CD4-positive, alpha-beta T cell (primary cell): ENCODE data around the gene SPINK14. TPM values are rescaled to one million over a fixed set of nuclear protein-coding genes. Genes with fewer than 3 reads are reported as not detected.

ENCODE experiments used
- ATAC-seq: fragments of 200-7000 bp; cut with Tn5 transposase; one replicate; pipeline ENCODE4 v1.10.0; 2022; ENCODE audit warnings: mild to moderate bottlenecking; ENCODE audit not compliant: poor library complexity
- CTCF ChIA-PET: fragments of 350-600 bp; sonication (Branson Sonifier 250); formaldehyde crosslinking; loops from one replicate; lab custom pipeline; 2021; ENCODE audit warnings: antibody characterized with exemption, inconsistent platforms; lab: Charles Lee
- POLR2A ChIA-PET: fragments of 350-600 bp; sonication (Branson Sonifier 250); formaldehyde crosslinking; loops from one replicate; lab custom pipeline; 2021; ENCODE audit warnings: antibody characterized with exemption, inconsistent platforms; lab: Charles Lee
- DNase-seq, 14 experiments: peaks; one replicate each; pipeline ENCODE4 v3.0.0-alpha.2; 2013 to 2020; ENCODE audit warnings: mixed read lengths in 2 of 14
- H3K27ac ChIP-seq, 2 donors: one replicate each; pipeline versions ENCODE4 v1.5.1 to v1.7.0; 2013; ENCODE audit warnings: low read length in 2 of 2, low read depth in 1 of 2, mild to moderate bottlenecking in 1 of 2
- H3K27me3 ChIP-seq, 2 experiments: 1 replicate in 1 of 2; 2 replicates in 1 of 2; pipeline versions ENCODE4 v1.6.1 to v1.7.0; 2013; ENCODE audit warnings: low read length in 2 of 2, control low read depth in 1 of 2, mild to moderate bottlenecking in 1 of 2, moderate library complexity in 1 of 2; ENCODE audit not compliant: insufficient read depth in 2 of 2, control insufficient read depth in 1 of 2
- H3K36me3 ChIP-seq: one replicate; pipeline ENCODE4 v1.6.1; 2013; ENCODE audit warnings: low read length, control low read depth; ENCODE audit not compliant: insufficient read depth
- H3K4me1 ChIP-seq: one replicate; pipeline ENCODE4 v1.6.1; 2013; ENCODE audit warnings: low read length, control low read depth; ENCODE audit not compliant: insufficient read depth
- H3K4me3 ChIP-seq: one replicate; pipeline ENCODE4 v1.5.1; 2013; ENCODE audit warnings: mild to moderate bottlenecking, low read length, moderate library complexity
- H3K9me3 ChIP-seq, 2 experiments: 1 replicate in 1 of 2; 2 replicates in 1 of 2; pipeline versions ENCODE4 v1.6.1 to v1.7.0; 2013; ENCODE audit warnings: low read length in 2 of 2, mild to moderate bottlenecking in 2 of 2, control low read depth in 1 of 2, moderate library complexity in 1 of 2; ENCODE audit not compliant: control insufficient read depth in 1 of 2, insufficient read depth in 1 of 2
- H3K27ac Mint-ChIP-seq: one replicate; pipeline ENCODE4 v1.8.0; 2020; ENCODE audit warnings: mixed read lengths
- H3K27me3 Mint-ChIP-seq: one replicate; pipeline ENCODE4 v1.8.0; 2021; ENCODE audit warnings: mixed read lengths
- H3K36me3 Mint-ChIP-seq: one replicate; pipeline ENCODE4 v1.8.0; 2021; ENCODE audit warnings: low read depth, mixed read lengths
- H3K4me1 Mint-ChIP-seq: one replicate; pipeline ENCODE4 v1.8.0; 2021; ENCODE audit warnings: low read depth, mixed read lengths
- H3K4me3 Mint-ChIP-seq: one replicate; pipeline ENCODE4 v1.8.0; 2020; ENCODE audit warnings: mild to moderate bottlenecking, mixed read lengths
- H3K9me3 Mint-ChIP-seq: one replicate; pipeline ENCODE4 v1.8.0; 2020; ENCODE audit warnings: mixed read lengths
- CTCF ChIP-seq: fragments of 200-600 bp; IDR thresholded peaks from one replicate; pipeline ENCODE4 v1.8.0; 2022; ENCODE audit warnings: antibody characterized with exemption, mild to moderate bottlenecking
- intact Hi-C, 2 experiments: fragments of 100-400 bp; cut with DNase I in 1 of 2; cut with micrococcal nuclease in 1 of 2; formaldehyde crosslinking; loops; one replicate each; pipeline versions ENCODE4 v1.15.1 to v1.9.0; 2023 to 2025; cut with DNase I, micrococcal nuclease
- total RNA-seq, 174 experiments: library from RNA in 2 of 174; stranded (reverse) in 2 of 174; gene quantifications; one replicate each; pipeline ENCODE4 v1.2.3 and lab custom pipeline; 2021 to 2026

Gene SPINK14
- total RNA-seq, 2 experiments from 2014 or later = not detected

- CTCF ChIA-PET = interaction anchor here (0.8 kb wide), 1 partner anchor 10 kb away, joined by 3 read pairs; no protein-coding TSS in a partner anchor
- no peak overlapping the region for H3K4me3 Mint-ChIP-seq
- no peaks in the 10 kb centered on the region for H3K27me3 ChIP-seq
- DNase-seq (no peak), ATAC-seq (no peak)
- H3K4me1 Mint-ChIP-seq = no peaks in the 10 kb centered on the region
- no peak overlapping the region for H3K4me3 ChIP-seq
- no peak overlapping the region for H3K27ac ChIP-seq
- H3K9me3 ChIP-seq = no peaks in the 10 kb centered on the region
- intact Hi-C loops = no loop called here
- H3K9me3 Mint-ChIP-seq = no peaks in the 10 kb centered on the region
- TF ChIP-seq CTCF = no peak
- H3K36me3 ChIP-seq = no peaks in the 10 kb centered on the region
- POLR2A ChIA-PET = no interaction called here
- H3K36me3 Mint-ChIP-seq = no peaks in the 10 kb centered on the region
- no peaks in the 10 kb centered on the region for H3K4me1 ChIP-seq
- no peak overlapping the region for H3K27ac Mint-ChIP-seq
- peaks cover 21% of the 10 kb centered on the region for H3K27me3 Mint-ChIP-seq
These were observed 33.0 kb upstream of the SPINK14 start for GRCh38 chr5:148135091-148136048.

GRCh38 chr5:148140846-148141245 lies 27.5 kb upstream of the SPINK14 start:
- H3K9me3 Mint-ChIP-seq = no peaks in the 10 kb centered on the region
- no peaks in the 10 kb centered on the region for H3K36me3 Mint-ChIP-seq
- CTCF ChIA-PET = no interaction called here
- no peak for ATAC-seq
- intact Hi-C loops = no loop called here
- H3K27ac Mint-ChIP-seq = no peak overlapping the region
- no peaks in the 10 kb centered on the region for H3K4me1 Mint-ChIP-seq
- Histone ChIP-seq H3K4me3 (no peak overlapping the region), H3K36me3 (no peaks in the 10 kb centered on the region), H3K27ac (no peak overlapping the region), H3K27me3 (no peaks in the 10 kb centered on the region), H3K4me1 (no peaks in the 10 kb centered on the region), H3K9me3 (no peaks in the 10 kb centered on the region)
- TF ChIP-seq CTCF = no peak
- H3K4me3 Mint-ChIP-seq = no peak overlapping the region
- POLR2A ChIA-PET = no interaction called here
- H3K27me3 Mint-ChIP-seq = peaks cover 15% of the 10 kb centered on the region
- DNase-seq = no peak

- no peak for TF ChIP-seq CTCF
- CTCF ChIA-PET = no interaction called here
These were observed 26.7 kb upstream of the SPINK14 start for GRCh38 chr5:148141645-148142044.

More at GRCh38 chr5:148141645-148142044, 26.7 kb upstream of the SPINK14 start:
- Histone ChIP-seq H3K9me3 (no peaks in the 10 kb centered on the region), H3K4me1 (no peaks in the 10 kb centered on the region), H3K36me3 (no peaks in the 10 kb centered on the region), H3K27me3 (no peaks in the 10 kb centered on the region), H3K27ac (no peak overlapping the region), H3K4me3 (no peak overlapping the region)
- ATAC-seq = no peak
- no peak overlapping the region for H3K27ac Mint-ChIP-seq
- no peak overlapping the region for H3K4me3 Mint-ChIP-seq
- H3K9me3 Mint-ChIP-seq = no peaks in the 10 kb centered on the region
- no peak for DNase-seq
- intact Hi-C loops = no loop called here
- no peaks in the 10 kb centered on the region for H3K36me3 Mint-ChIP-seq
- peaks cover 20% of the 10 kb centered on the region for H3K27me3 Mint-ChIP-seq
- POLR2A ChIA-PET = no interaction called here
- H3K4me1 Mint-ChIP-seq = no peaks in the 10 kb centered on the region
